GM21576 (cell line): Measurements from ENCODE around the gene NIM1K.
"Not testable (repeated sequence)": the region's sequence is repeated elsewhere in the genome, so short reads cannot be mapped to it uniquely, and the experiment has no call there.

Experiments used
- ATAC-seq: cut with Tn5 transposase; IDR thresholded peaks from one replicate; pipeline ENCODE4 v1.9.1; 2021; ENCODE audit warnings: mild to moderate bottlenecking, moderate library complexity; ENCODE audit not compliant: unreplicated experiment

NIM1K gene

GRCh38 chr5:43183101-43183500 is 8.9 kb upstream of the NIM1K start:
- ATAC-seq = not testable (repeated sequence)

GRCh38 chr5:43190755-43191603 is 1.0 kb upstream of the NIM1K start:
- ATAC-seq = no peak

- ATAC-seq = peak; percentile 36
Observed at GRCh38 chr5:43192558-43193180, 644 bp downstream of the NIM1K start.

GRCh38 chr5:43193181-43193893 is 1.3 kb downstream of the NIM1K start:
- ATAC-seq = peak; percentile 51

GRCh38 chr5:43193894-43194265 is 1.9 kb downstream of the NIM1K start:
- ATAC-seq = no peak

- no peak for ATAC-seq
Observed at GRCh38 chr5:43195670-43196265, 3.7 kb downstream of the NIM1K start.

GRCh38 chr5:43197535-43197934 is 5.5 kb downstream of the NIM1K start:
- ATAC-seq = no peak

- not testable (repeated sequence) for ATAC-seq
Observed at GRCh38 chr5:43201442-43201841, 9.4 kb downstream of the NIM1K start.

- no peak for ATAC-seq
Observed at GRCh38 chr5:43202380-43202779, 10.4 kb downstream of the NIM1K start.

- ATAC-seq = no peak
Observed at GRCh38 chr5:43203373-43203772, 11.3 kb downstream of the NIM1K start.

GRCh38 chr5:43204958-43205357 is 12.9 kb downstream of the NIM1K start:
- no peak for ATAC-seq

GRCh38 chr5:43207601-43208000 is 15.6 kb downstream of the NIM1K start:
- ATAC-seq = no peak

GRCh38 chr5:43208658-43209057 is 16.6 kb downstream of the NIM1K start:
- ATAC-seq = no peak

GRCh38 chr5:43209060-43209459 is 17.0 kb downstream of the NIM1K start:
- no peak for ATAC-seq

- ATAC-seq = no peak
Observed at GRCh38 chr5:43209833-43210232, 17.8 kb downstream of the NIM1K start.

- ATAC-seq = no peak
Observed at GRCh38 chr5:43210570-43210969, 18.5 kb downstream of the NIM1K start.

GRCh38 chr5:43213951-43214350 is 21.9 kb downstream of the NIM1K start:
- ATAC-seq = no peak

GRCh38 chr5:43215073-43215631 is 23.1 kb downstream of the NIM1K start:
- no peak for ATAC-seq

GRCh38 chr5:43216941-43217340 is 24.9 kb downstream of the NIM1K start:
- ATAC-seq = no peak

- ATAC-seq = no peak
Observed at GRCh38 chr5:43219120-43219519, 27.1 kb downstream of the NIM1K start.

- no peak for ATAC-seq
Observed at GRCh38 chr5:43221502-43221901, 29.5 kb downstream of the NIM1K start.
